Measurements from ENCODE around the gene RIT1.
A peak's percentile ranks its signal among the peaks of the same experiment; 100 is the strongest.

The RIT1 gene

GRCh38 chr1:155856257-155856974 is 54.7 kb downstream of the RIT1 start:
- no peak for DNase-seq

GRCh38 chr1:155850345-155850744 is 60.8 kb downstream of the RIT1 start:
- peak; percentile 27 for DNase-seq

- peak; percentile 48 for DNase-seq
These were observed 63.2 kb downstream of the RIT1 start for GRCh38 chr1:155847823-155848529.

Data from hematopoietic multipotent progenitor cell treated with erythropoietin and hydrocortisone succinate and interleukin-3 and kit ligand, for 4 days (in vitro differentiated cells).